Measurements from ENCODE around the gene ZIK1. TPM values are rescaled to one million over a fixed set of nuclear protein-coding genes. Genes with fewer than 3 reads are reported as not detected.

The ZIK1 gene
- total and polyA plus RNA-seq, 2 donors (not counting 1 experiment from before 2014, with no cell fraction given), result 5.3 to 21.8 TPM

- no peaks in the 10 kb centered on the region for H4K20me1 ChIP-seq (ENCODE audit: control insufficient read depth, insufficient read depth, low read length, poor library complexity, severe bottlenecking)
- no peaks in the 10 kb centered on the region for H3K4me1 ChIP-seq (ENCODE audit: control insufficient read depth in 2 of 2, insufficient read depth in 2 of 2, low read length in 2 of 2)
- ChIA-PET CTCF (no interaction called here), POLR2A (no interaction called here)
- no peak overlapping the region for H3K27ac ChIP-seq (ENCODE audit: low read length in 2 of 2)
- peaks cover 11 to 70% of the 10 kb centered on the region in 2 experiments for H3K36me3 ChIP-seq (replicated peaks in 1 of 2; ENCODE audit: control extremely low read depth in 1 of 2, control insufficient read depth in 1 of 2, extremely low read depth in 1 of 2, insufficient read depth in 2 of 2, low read length in 1 of 2)
- intact Hi-C loops (cut with micrococcal nuclease), result no loop called here
- no peaks in the 10 kb centered on the region for H3K27me3 ChIP-seq (replicated peaks in 1 of 4; ENCODE audit: control extremely low read depth in 1 of 4, control insufficient read depth in 3 of 4, insufficient read depth in 4 of 4, low read length in 3 of 4)
- 91% methylated on average over 1 of the region's 2 CpGs for WGBS (ENCODE audit: insufficient coverage)
- no peak overlapping the region for H3K9ac ChIP-seq (ENCODE audit: low read length)
- H3K27me3 Mint-ChIP-seq, result no peaks in the 10 kb centered on the region
- H3K4me2 ChIP-seq (replicated peaks; ENCODE audit: low read depth, low read length, poor library complexity, severe bottlenecking), result no peak overlapping the region
- TF ChIP-seq EZH2 (IDR thresholded peaks at IDR 0.05; ENCODE audit: borderline replicate concordance, insufficient read depth, low read depth, low read length, poor library complexity, severe bottlenecking), result no peak
- no peak for TF ChIP-seq CTCF (IDR thresholded peaks at IDR 0.05)
- H2AFZ ChIP-seq (ENCODE audit: insufficient read depth, low read depth, low read length, poor library complexity, severe bottlenecking), result no peak overlapping the region
- peaks cover 3% of the 10 kb centered on the region for H3K4me1 Mint-ChIP-seq
- peaks cover 17% of the 10 kb centered on the region for H3K79me2 ChIP-seq (ENCODE audit: control insufficient read depth, insufficient read depth, low read length)
- ATAC-seq (ENCODE audit: low read depth) (no peak), DNase-seq (no peak)
- H3K4me3 ChIP-seq (ENCODE audit: control extremely low read depth in 1 of 5, extremely low read depth in 1 of 5, insufficient read depth in 1 of 5, low read depth in 2 of 5, low read length in 4 of 5), result no peak overlapping the region
- H3K9me3 ChIP-seq (ENCODE audit: control extremely low read depth in 1 of 3, control insufficient read depth in 2 of 3, insufficient read depth in 1 of 3, low read length in 2 of 3), result peaks cover 0 to 24% (median 23%) of the 10 kb centered on the region in 3 donors
- no peak overlapping the region for H3K4me3 Mint-ChIP-seq
- H3K9me3 Mint-ChIP-seq (ENCODE audit: insufficient read depth), result peaks cover 21% of the 10 kb centered on the region
- H3K27ac Mint-ChIP-seq, result no peak overlapping the region
Measured at GRCh38 chr19:57552432-57552831, 31.5 kb upstream of the ZIK1 start.

DNA sequence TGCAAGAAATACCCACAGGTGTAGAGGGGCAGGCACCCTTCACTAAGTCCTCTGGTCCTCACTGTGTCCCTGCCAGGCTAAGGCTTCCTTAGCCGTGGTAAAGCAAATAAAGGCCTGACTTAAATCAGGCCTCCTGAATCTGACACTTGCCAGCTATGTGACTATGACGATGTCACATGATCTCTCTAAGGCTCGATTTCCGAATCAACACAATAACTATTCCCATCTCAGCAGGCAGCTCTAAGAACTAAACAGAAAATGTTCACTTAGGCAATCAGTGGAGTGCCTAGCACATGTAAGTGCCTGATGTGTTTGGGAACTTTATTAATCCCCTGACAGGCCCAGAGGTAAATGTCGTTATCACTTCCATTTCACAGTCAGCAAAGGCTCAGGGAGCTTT is 26.3 kb upstream of the ZIK1 start:
- POLR2A ChIA-PET, result no interaction called here
- no peak overlapping the region for H3K4me3 ChIP-seq (ENCODE audit: control extremely low read depth in 1 of 5, extremely low read depth in 1 of 5, insufficient read depth in 1 of 5, low read depth in 2 of 5, low read length in 4 of 5)

More for the DNA sequence above, 26.3 kb upstream of the ZIK1 start:
- Mint-ChIP-seq H3K27ac (no peak overlapping the region), H3K4me3 (peak overlapping the region; percentile 94), H3K9me3 (ENCODE audit: insufficient read depth) (peaks cover 2% of the 10 kb centered on the region), H3K4me1 (peaks cover 30% of the 10 kb centered on the region), H3K27me3 (peaks cover 8% of the 10 kb centered on the region)
- intact Hi-C loops (cut with micrococcal nuclease), result loop anchor here (2.0 kb wide), 1 partner anchor 75 kb away; the partner anchor contains the start of gene ZNF211
- Histone ChIP-seq H4K20me1 (ENCODE audit: control insufficient read depth, insufficient read depth, low read length, poor library complexity, severe bottlenecking) (peaks cover 5% of the 10 kb centered on the region), H3K36me3 (replicated peaks in 1 of 2; ENCODE audit: control extremely low read depth in 1 of 2, control insufficient read depth in 1 of 2, extremely low read depth in 1 of 2, insufficient read depth in 2 of 2, low read length in 1 of 2) (peaks cover 4 to 22% of the 10 kb centered on the region in 2 experiments), H3K9me3 (ENCODE audit: control extremely low read depth in 1 of 3, control insufficient read depth in 2 of 3, insufficient read depth in 1 of 3, low read length in 2 of 3) (peaks cover 5 to 20% (median 9%) of the 10 kb centered on the region in 3 donors), H3K27me3 (replicated peaks in 1 of 4; ENCODE audit: control extremely low read depth in 1 of 4, control insufficient read depth in 3 of 4, insufficient read depth in 4 of 4, low read length in 3 of 4) (peaks cover 0 to 4% (median 0%) of the 10 kb centered on the region in 4 experiments), H3K4me1 (ENCODE audit: control insufficient read depth in 2 of 2, insufficient read depth in 2 of 2, low read length in 2 of 2) (peaks cover 19 to 21% of the 10 kb centered on the region in 2 donors), H3K79me2 (ENCODE audit: control insufficient read depth, insufficient read depth, low read length) (peaks cover 45% of the 10 kb centered on the region), H3K27ac (ENCODE audit: low read length in 2 of 2) (no peak overlapping the region), H3K9ac (ENCODE audit: low read length) (no peak overlapping the region), H2AFZ (ENCODE audit: insufficient read depth, low read depth, low read length, poor library complexity, severe bottlenecking) (no peak overlapping the region), H3K4me2 (replicated peaks; ENCODE audit: low read depth, low read length, poor library complexity, severe bottlenecking) (no peak overlapping the region)
- ATAC-seq (ENCODE audit: low read depth) (no peak), DNase-seq (no peak)
- TF ChIP-seq EZH2 (IDR thresholded peaks at IDR 0.05; ENCODE audit: borderline replicate concordance, insufficient read depth, low read depth, low read length, poor library complexity, severe bottlenecking) (no peak), CTCF (IDR thresholded peaks at IDR 0.05) (no peak)
- 100% methylated on average over 1 of the region's 5 CpGs for whole genome bisulfite sequencing (ENCODE audit: insufficient coverage)
- CTCF ChIA-PET, result no interaction called here

Data from B cell (primary cell).